Erythroblast (primary cell): ENCODE results near the gene AGBL4.

Experiments
- GATA1 ChIP-seq: IDR thresholded peaks from 2 replicates; pipeline ENCODE4 v1.6.1; 2011; ENCODE audit warnings: low read depth, mild to moderate bottlenecking, control low read depth, low read length, moderate library complexity
- POLR2A ChIP-seq: IDR thresholded peaks from 2 replicates; pipeline ENCODE4 v1.6.1; 2011; ENCODE audit warnings: mild to moderate bottlenecking, low read length

GRCh38 chr1:48735796-48736195 is 1288.0 kb downstream of the AGBL4 start:
- TF ChIP-seq POLR2A: no peak
- TF ChIP-seq GATA1: no peak
